SK-N-SH (cell line): ENCODE results near the gene TFEB. TPM values are rescaled to one million over a fixed set of nuclear protein-coding genes. Genes with fewer than 3 reads are reported as not detected.

Source experiments
- CTCF ChIA-PET: fragments of 300-600, 350-600 bp; formaldehyde crosslinking; extraction: SDS; loops from one replicate; lab custom pipeline; 2021; lab: Yijun Ruan, JAX
- POLR2A ChIA-PET: fragments of 350-600 bp; sonication (Branson Sonifier 250); formaldehyde crosslinking; extraction: SDS; loops from one replicate; lab custom pipeline; 2020; ENCODE audit warnings: antibody characterized with exemption, inconsistent platforms; lab: Yijun Ruan, JAX
- DNase-seq: peaks from one replicate; pipeline ENCODE4 v3.0.0; 2012
- H2AFZ ChIP-seq: fragments of 200-600 bp; sonication (generic); 2 replicates; pipeline ENCODE4 v1.8.1; 2016; ENCODE audit warnings: antibody characterized with exemption, mild to moderate bottlenecking, low read depth
- H3F3A ChIP-seq: fragments of 200-600 bp; sonication (generic); replicated peaks from 2 replicates; pipeline ENCODE3; 2016; ENCODE audit warnings: antibody characterized with exemption, mild to moderate bottlenecking; ENCODE audit not compliant: insufficient read depth
- H3K27ac ChIP-seq, 2 experiments: fragments of 200-500 bp in 1 of 2; fragments of 200-600 bp in 1 of 2; sonication (Bioruptor generic) in 1 of 2; sonication (generic), shearing (Covaris generic) in 1 of 2; 2 replicates each; pipeline versions ENCODE4 v1.5.1 to v1.6.1; 2014 to 2016; ENCODE audit warnings: low read depth in 2 of 2, inconsistent platforms in 1 of 2, low read length in 1 of 2, mild to moderate bottlenecking in 1 of 2, mixed read lengths in 1 of 2
- H3K27me3 ChIP-seq: fragments of 200-600 bp; sonication (generic), shearing (Covaris generic); 2 replicates; pipeline ENCODE4 v1.6.1; 2016; ENCODE audit warnings: mixed run types; ENCODE audit not compliant: insufficient read depth
- H3K36me3 ChIP-seq, 2 experiments: fragments of 200-500 bp in 1 of 2; fragments of 200-600 bp in 1 of 2; sonication (Bioruptor generic) in 1 of 2; sonication (generic) in 1 of 2; replicated peaks in 1 of 2; 2 replicates each; pipeline versions ENCODE3 to v1.5.1; 2014 to 2016; ENCODE audit warnings: low read length in 1 of 2, mild to moderate bottlenecking in 1 of 2; ENCODE audit not compliant: insufficient read depth in 2 of 2, control insufficient read depth in 1 of 2
- H3K4me1 ChIP-seq, 2 experiments: fragments of 200-500 bp in 1 of 2; fragments of 200-600 bp in 1 of 2; sonication (Bioruptor generic) in 1 of 2; sonication (generic), shearing (Covaris generic) in 1 of 2; 2 replicates each; pipeline versions ENCODE4 v1.5.1 to v1.6.1; 2014 to 2016; ENCODE audit warnings: low read depth in 1 of 2, low read length in 1 of 2, mixed run types in 1 of 2; ENCODE audit not compliant: insufficient read depth in 2 of 2, control insufficient read depth in 1 of 2
- H3K4me2 ChIP-seq: fragments of 200-600 bp; sonication (generic), shearing (Covaris generic); 2 replicates; pipeline ENCODE4 v1.6.1; 2017; ENCODE audit warnings: mixed run types
- H3K4me3 ChIP-seq, 2 experiments: fragments of 200-500 bp in 1 of 2; fragments of 200-600 bp in 1 of 2; sonication (Bioruptor generic) in 1 of 2; sonication (generic), shearing (Covaris generic) in 1 of 2; 2 replicates each; pipeline versions ENCODE4 v1.5.1 to v1.8.1; 2014 to 2016; ENCODE audit warnings: low read depth in 2 of 2, inconsistent platforms in 1 of 2, low read length in 1 of 2, mild to moderate bottlenecking in 1 of 2, mixed read lengths in 1 of 2, moderate library complexity in 1 of 2
- H3K79me2 ChIP-seq: fragments of 200-600 bp; sonication (generic); 2 replicates; pipeline ENCODE4 v1.8.1; 2017; ENCODE audit warnings: mild to moderate bottlenecking; ENCODE audit not compliant: insufficient read depth
- H3K9ac ChIP-seq: fragments of 200-600 bp; sonication (generic); 2 replicates; pipeline ENCODE4 v1.6.1; 2017; ENCODE audit warnings: mixed run types
- H3K9me2 ChIP-seq: fragments of 200-600 bp; sonication (generic); 2 replicates; pipeline ENCODE4 v1.6.1; 2017; ENCODE audit warnings: mixed run types
- H3K9me3 ChIP-seq: fragments of 200-600 bp; sonication (generic); 2 replicates; pipeline ENCODE4 v1.6.1; 2017; ENCODE audit warnings: mixed run types, mild to moderate bottlenecking, moderate library complexity
- H4K20me1 ChIP-seq: fragments of 200-600 bp; sonication (generic); 2 replicates; pipeline ENCODE4 v1.6.1; 2017; ENCODE audit warnings: mild to moderate bottlenecking, mixed run types; ENCODE audit not compliant: insufficient read depth
- CHD2 ChIP-seq: fragments of 150-350 bp; IDR thresholded peaks from 2 replicates; pipeline ENCODE4 v1.6.1; 2018; ENCODE audit warnings: low read length; ENCODE audit not compliant: partially characterized antibody
- FOXJ3 ChIP-seq: sonication (generic); formaldehyde crosslinking; IDR thresholded peaks from 2 replicates; pipeline ENCODE4 v1.5.1; 2020; ENCODE audit warnings: mild to moderate bottlenecking, missing genetic modification reagents
- JUND ChIP-seq: IDR thresholded peaks from 2 replicates; pipeline ENCODE4 v1.4.0; 2012
- MXI1 ChIP-seq: IDR thresholded peaks from 2 replicates; pipeline ENCODE4 v1.6.1; 2012; ENCODE audit warnings: mild to moderate bottlenecking, low read depth, low read length, improper control_type of control experiment
- NFIC ChIP-seq: IDR thresholded peaks from 2 replicates; pipeline ENCODE4 v1.4.0; 2012; ENCODE audit warnings: borderline replicate concordance
- NRF1 ChIP-seq: IDR thresholded peaks from 2 replicates; pipeline ENCODE4 v1.6.1; 2012; ENCODE audit warnings: low read depth, mild to moderate bottlenecking, low read length
- POLR2AphosphoS5 ChIP-seq: IDR thresholded peaks from 2 replicates; pipeline ENCODE4 v1.6.1; 2012; ENCODE audit warnings: low read depth, low read length
- RAD21 ChIP-seq: IDR thresholded peaks from 2 replicates; pipeline ENCODE4 v1.6.1; 2012; ENCODE audit warnings: mild to moderate bottlenecking, low read length
- RCOR1 ChIP-seq: fragments of 150-350 bp; IDR thresholded peaks from 2 replicates; pipeline ENCODE4 v1.6.1; 2017; ENCODE audit warnings: antibody characterized with exemption, low read length
- SMC3 ChIP-seq: IDR thresholded peaks from 2 replicates; pipeline ENCODE4 v1.6.1; 2012; ENCODE audit warnings: low read depth, low read length, improper control_type of control experiment
- TCF12 ChIP-seq: IDR thresholded peaks from 2 replicates; pipeline ENCODE4 v1.4.0; 2012
- TEAD4 ChIP-seq: IDR thresholded peaks from 2 replicates; pipeline ENCODE4 v1.4.0; 2012; ENCODE audit warnings: mild to moderate bottlenecking, borderline replicate concordance; ENCODE audit not compliant: insufficient read depth
- YY1 ChIP-seq: IDR thresholded peaks from 2 replicates; pipeline ENCODE4 v1.4.0; 2012; ENCODE audit warnings: low read depth, mild to moderate bottlenecking
- WGBS: methylation state at CpG from one replicate; pipeline ENCODE4 v1.1.6; 2017; ENCODE audit warnings: low lambda C conversion rate; 5-methylcytosine and 5-hydroxymethylcytosine counted together
- polyA plus RNA-seq, 3 experiments: library from polyadenylated mRNA; depleted of rRNA; stranded (reverse); fragments of >200 nt; gene quantifications; 2 replicates each; pipeline ENCODE4 v1.2.3, GENCODE V29; 2012
- TF ChIP-seq, protein P1 (sequence below): IDR thresholded peaks from 2 replicates; pipeline ENCODE4 v1.4.0; 2012; ENCODE audit warnings: low read depth, borderline replicate concordance
- TF ChIP-seq, protein P2 (sequence below): fragments of 150-350 bp; IDR thresholded peaks from 2 replicates; pipeline ENCODE4 v1.6.1; 2017; ENCODE audit warnings: antibody characterized with exemption, low read length, low read depth, borderline replicate concordance
- TF ChIP-seq, protein P3 (sequence below): fragments of 150-350 bp; IDR thresholded peaks from 2 replicates; pipeline ENCODE4 v1.6.1; 2016; ENCODE audit warnings: mild to moderate bottlenecking, low read depth, low read length
- TF ChIP-seq, protein P4 (sequence below): IDR thresholded peaks from 2 replicates; pipeline ENCODE4 v1.4.0; 2012; ENCODE audit warnings: low read depth, borderline replicate concordance
- TF ChIP-seq, protein P5 (sequence below): IDR thresholded peaks from 2 replicates; pipeline ENCODE4; 2012

The TFEB gene
- polyA plus RNA-seq, 1 of the 3 experiments (the other 2 are of a cell fraction): 6.2 TPM

DNA sequence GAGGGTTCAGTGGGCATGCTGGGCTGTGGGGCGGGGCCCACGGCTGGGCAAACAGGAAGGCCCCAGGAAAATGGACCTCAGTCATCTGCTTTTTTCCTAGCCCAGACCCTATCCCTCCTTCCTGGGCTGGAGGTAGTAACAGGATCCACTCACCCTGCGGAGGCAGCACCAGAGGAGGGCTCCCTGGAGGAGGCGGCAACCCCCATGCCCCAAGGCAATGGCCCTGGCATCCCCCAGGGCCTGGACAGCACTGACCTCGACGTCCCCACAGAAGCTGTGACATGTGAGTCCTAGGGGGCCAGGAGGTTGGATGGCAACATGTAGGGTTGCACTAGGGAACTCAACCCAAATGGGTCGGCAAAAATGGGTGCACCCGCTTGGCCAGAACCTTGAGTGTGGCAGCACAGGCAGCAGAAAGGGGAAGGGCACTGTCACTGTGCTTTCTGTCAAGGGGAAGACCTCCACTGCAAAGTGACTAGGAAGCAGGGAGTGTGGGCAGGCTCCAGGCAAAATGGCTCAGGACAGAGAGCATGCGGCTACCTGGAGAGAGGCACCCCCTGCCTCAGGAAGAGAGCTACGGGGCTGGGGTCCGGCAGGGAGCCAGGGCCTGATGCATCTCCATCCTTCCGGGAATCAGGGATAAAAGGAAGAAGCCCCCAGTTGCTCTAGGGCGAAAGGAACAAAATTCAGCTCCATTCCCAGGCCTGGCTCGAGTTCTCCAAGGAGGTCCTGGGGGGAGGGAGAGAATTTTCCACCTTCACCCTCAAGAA, 89.2 kb downstream of the TFEB start:
- Histone ChIP-seq H3K9ac (no peak overlapping the region), H3K9me2 (no peaks in the 10 kb centered on the region), H2AFZ (no peak overlapping the region), H3K79me2 (no peaks in the 10 kb centered on the region), H3K36me3 (no peaks in the 10 kb centered on the region), H3K4me2 (no peak overlapping the region), H3F3A (no peaks in the 10 kb centered on the region), H3K4me3 (no peak overlapping the region), H4K20me1 (no peaks in the 10 kb centered on the region), H3K27ac (no peak overlapping the region), H3K4me1 (peaks cover 4 to 15% of the 10 kb centered on the region in 2 experiments; a peak in 2 of 4 replicates), H3K27me3 (no peaks in the 10 kb centered on the region), H3K9me3 (no peaks in the 10 kb centered on the region)
- ChIA-PET POLR2A (no interaction called here), CTCF (interaction anchor here (1.6 to 4.6 kb wide), 3 partner anchors 35 to 43 kb away, joined by 6 to 18 read pairs (median 18); no protein-coding TSS in a partner anchor)
- no peak for DNase-seq
- WGBS: 86% methylated on average over 13 of the region's 14 CpGs
- TF ChIP-seq RCOR1: no peak

DNA sequence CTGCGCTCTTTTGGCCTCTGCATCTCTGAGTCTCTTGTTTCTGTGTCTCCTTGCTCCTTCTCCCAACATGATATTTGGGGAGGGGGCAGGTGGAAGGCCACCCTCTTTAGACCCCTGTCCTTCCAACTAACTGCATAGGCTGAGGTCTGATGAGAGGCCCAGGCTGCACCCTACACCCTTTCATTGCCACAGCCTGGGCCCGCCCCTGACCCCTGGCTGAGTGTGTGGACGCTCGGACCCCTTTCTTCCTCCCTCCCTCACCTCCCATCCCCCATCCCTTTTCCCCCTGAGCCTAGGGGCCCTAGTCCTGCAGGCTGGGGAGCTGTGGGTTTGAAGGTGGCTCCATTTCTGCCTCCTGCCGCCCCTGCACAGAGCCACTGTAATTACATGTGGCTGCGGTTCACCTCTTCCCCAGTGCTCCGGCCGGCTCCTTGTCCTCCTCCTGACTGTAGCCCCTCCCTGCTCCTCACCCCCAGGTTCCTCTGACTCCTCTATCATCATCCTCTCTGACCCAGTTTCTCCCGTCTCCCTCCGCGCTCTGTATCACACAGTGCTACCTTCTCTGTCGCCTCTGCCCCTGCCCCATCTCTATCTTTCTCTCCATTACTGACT, 90.3 kb downstream of the TFEB start:
- Histone ChIP-seq H3K4me3 (no peak overlapping the region), H3K27me3 (no peaks in the 10 kb centered on the region), H3K36me3 (no peaks in the 10 kb centered on the region), H3K4me2 (no peak overlapping the region), H3K27ac (no peak overlapping the region), H3K9ac (no peak overlapping the region), H2AFZ (no peak overlapping the region), H4K20me1 (no peaks in the 10 kb centered on the region), H3F3A (no peaks in the 10 kb centered on the region), H3K9me2 (no peaks in the 10 kb centered on the region), H3K79me2 (no peaks in the 10 kb centered on the region), H3K9me3 (no peaks in the 10 kb centered on the region), H3K4me1 (peaks cover 4 to 20% of the 10 kb centered on the region in 2 experiments; a peak in 2 of 4 replicates)
- TF ChIP-seq FOXJ3 (CRISPR knock-in tag) (no peak), NRF1 (no peak), YY1 (no peak), JUND (no peak), MXI1 (no peak), TCF12 (no peak), RAD21 (no peak), CHD2 (no peak), NFIC (no peak), RCOR1 (no peak), SMC3 (no peak), POLR2AphosphoS5 (no peak), TEAD4 (no peak)
- TF ChIP-seq, protein P1, sequence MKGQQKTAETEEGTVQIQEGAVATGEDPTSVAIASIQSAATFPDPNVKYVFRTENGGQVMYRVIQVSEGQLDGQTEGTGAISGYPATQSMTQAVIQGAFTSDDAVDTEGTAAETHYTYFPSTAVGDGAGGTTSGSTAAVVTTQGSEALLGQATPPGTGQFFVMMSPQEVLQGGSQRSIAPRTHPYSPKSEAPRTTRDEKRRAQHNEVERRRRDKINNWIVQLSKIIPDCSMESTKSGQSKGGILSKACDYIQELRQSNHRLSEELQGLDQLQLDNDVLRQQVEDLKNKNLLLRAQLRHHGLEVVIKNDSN: no peak
- TF ChIP-seq, protein P2, sequence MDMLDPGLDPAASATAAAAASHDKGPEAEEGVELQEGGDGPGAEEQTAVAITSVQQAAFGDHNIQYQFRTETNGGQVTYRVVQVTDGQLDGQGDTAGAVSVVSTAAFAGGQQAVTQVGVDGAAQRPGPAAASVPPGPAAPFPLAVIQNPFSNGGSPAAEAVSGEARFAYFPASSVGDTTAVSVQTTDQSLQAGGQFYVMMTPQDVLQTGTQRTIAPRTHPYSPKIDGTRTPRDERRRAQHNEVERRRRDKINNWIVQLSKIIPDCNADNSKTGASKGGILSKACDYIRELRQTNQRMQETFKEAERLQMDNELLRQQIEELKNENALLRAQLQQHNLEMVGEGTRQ: no peak
- TF ChIP-seq, protein P3, sequence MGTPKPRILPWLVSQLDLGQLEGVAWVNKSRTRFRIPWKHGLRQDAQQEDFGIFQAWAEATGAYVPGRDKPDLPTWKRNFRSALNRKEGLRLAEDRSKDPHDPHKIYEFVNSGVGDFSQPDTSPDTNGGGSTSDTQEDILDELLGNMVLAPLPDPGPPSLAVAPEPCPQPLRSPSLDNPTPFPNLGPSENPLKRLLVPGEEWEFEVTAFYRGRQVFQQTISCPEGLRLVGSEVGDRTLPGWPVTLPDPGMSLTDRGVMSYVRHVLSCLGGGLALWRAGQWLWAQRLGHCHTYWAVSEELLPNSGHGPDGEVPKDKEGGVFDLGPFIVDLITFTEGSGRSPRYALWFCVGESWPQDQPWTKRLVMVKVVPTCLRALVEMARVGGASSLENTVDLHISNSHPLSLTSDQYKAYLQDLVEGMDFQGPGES: no peak
- TF ChIP-seq, protein P4, sequence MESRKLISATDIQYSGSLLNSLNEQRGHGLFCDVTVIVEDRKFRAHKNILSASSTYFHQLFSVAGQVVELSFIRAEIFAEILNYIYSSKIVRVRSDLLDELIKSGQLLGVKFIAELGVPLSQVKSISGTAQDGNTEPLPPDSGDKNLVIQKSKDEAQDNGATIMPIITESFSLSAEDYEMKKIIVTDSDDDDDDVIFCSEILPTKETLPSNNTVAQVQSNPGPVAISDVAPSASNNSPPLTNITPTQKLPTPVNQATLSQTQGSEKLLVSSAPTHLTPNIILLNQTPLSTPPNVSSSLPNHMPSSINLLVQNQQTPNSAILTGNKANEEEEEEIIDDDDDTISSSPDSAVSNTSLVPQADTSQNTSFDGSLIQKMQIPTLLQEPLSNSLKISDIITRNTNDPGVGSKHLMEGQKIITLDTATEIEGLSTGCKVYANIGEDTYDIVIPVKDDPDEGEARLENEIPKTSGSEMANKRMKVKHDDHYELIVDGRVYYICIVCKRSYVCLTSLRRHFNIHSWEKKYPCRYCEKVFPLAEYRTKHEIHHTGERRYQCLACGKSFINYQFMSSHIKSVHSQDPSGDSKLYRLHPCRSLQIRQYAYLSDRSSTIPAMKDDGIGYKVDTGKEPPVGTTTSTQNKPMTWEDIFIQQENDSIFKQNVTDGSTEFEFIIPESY: no peak
- TF ChIP-seq, protein P5, sequence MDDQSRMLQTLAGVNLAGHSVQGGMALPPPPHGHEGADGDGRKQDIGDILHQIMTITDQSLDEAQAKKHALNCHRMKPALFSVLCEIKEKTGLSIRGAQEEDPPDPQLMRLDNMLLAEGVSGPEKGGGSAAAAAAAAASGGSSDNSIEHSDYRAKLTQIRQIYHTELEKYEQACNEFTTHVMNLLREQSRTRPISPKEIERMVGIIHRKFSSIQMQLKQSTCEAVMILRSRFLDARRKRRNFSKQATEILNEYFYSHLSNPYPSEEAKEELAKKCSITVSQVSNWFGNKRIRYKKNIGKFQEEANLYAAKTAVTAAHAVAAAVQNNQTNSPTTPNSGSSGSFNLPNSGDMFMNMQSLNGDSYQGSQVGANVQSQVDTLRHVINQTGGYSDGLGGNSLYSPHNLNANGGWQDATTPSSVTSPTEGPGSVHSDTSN: no peak
- ChIA-PET CTCF (interaction anchor here (1.4 kb wide), 1 partner anchor 277 kb away, joined by 3 read pairs; no protein-coding TSS in a partner anchor), POLR2A (no interaction called here)
- DNase-seq: no peak
- WGBS: 90% methylated on average over 12 of the region's 12 CpGs
